Neural cell (in vitro differentiated cells): Measurements from ENCODE around the gene ICA1L.

Experiments used
- EP300 ChIP-seq: fragments of 450-650 bp; conservative IDR thresholded peaks from 2 replicates; pipeline ENCODE4 v1.6.1; 2014; ENCODE audit warnings: antibody characterized with exemption, mild to moderate bottlenecking, moderate library complexity; ENCODE audit not compliant: poor library complexity, severe bottlenecking
- EZH2 ChIP-seq: fragments of 200-600, 300-800 bp; shearing (Covaris generic), sonication (generic); IDR thresholded peaks from 2 replicates; pipeline ENCODE4 v1.6.1; 2014; ENCODE audit warnings: antibody characterized with exemption, low read length, borderline replicate concordance, mild to moderate bottlenecking; ENCODE audit not compliant: insufficient read depth, poor library complexity, severe bottlenecking
- POLR2AphosphoS5 ChIP-seq: IDR thresholded peaks from 2 replicates; pipeline ENCODE4 v1.6.1; 2012
- REST ChIP-seq: IDR thresholded peaks from 2 replicates; pipeline ENCODE4 v1.6.1; 2012; ENCODE audit warnings: borderline replicate concordance
- SMC3 ChIP-seq: fragments of 450-650 bp; conservative IDR thresholded peaks from 2 replicates; pipeline ENCODE4 v1.6.1; 2014; ENCODE audit warnings: antibody characterized with exemption, mild to moderate bottlenecking, moderate library complexity; ENCODE audit not compliant: poor library complexity
- TF ChIP-seq, protein P1 (sequence below): fragments of 450-650 bp; IDR thresholded peaks from 2 replicates; pipeline ENCODE4 v1.5.1; 2014; ENCODE audit warnings: antibody characterized with exemption, mild to moderate bottlenecking, moderate library complexity; ENCODE audit not compliant: poor library complexity, severe bottlenecking

DNA sequence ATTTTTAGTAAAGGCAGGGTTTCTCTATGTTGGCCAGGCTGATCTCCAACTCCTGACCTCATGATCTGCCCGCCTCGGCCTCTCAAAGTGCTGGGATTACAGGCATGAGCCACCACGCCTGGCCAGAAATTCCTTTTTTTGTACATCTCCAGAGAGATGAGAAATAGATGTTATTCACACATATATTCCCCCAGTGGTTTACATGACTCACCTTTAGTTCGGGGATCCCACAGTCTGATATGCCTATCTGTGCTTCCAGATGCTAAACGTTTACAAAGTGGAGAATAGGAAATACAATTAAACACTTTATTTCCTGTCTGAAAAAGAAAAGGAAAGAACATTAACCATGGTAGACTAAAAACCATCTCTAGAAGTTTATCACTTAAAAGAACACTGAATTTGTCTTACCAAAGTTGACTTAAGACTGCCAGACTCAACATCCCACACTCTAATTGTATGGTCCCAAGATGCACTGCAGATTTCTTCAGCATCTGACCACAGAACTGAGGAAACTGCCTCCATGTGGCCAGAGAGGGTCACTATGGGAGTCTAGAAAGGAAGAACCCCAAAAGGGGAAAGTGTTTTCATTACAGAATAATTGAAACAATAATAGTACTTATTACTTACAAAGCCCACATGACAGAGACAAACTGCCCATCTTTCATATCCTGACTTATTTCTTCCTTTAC, 12.6 kb upstream of the ICA1L start:
- TF ChIP-seq, protein P1, sequence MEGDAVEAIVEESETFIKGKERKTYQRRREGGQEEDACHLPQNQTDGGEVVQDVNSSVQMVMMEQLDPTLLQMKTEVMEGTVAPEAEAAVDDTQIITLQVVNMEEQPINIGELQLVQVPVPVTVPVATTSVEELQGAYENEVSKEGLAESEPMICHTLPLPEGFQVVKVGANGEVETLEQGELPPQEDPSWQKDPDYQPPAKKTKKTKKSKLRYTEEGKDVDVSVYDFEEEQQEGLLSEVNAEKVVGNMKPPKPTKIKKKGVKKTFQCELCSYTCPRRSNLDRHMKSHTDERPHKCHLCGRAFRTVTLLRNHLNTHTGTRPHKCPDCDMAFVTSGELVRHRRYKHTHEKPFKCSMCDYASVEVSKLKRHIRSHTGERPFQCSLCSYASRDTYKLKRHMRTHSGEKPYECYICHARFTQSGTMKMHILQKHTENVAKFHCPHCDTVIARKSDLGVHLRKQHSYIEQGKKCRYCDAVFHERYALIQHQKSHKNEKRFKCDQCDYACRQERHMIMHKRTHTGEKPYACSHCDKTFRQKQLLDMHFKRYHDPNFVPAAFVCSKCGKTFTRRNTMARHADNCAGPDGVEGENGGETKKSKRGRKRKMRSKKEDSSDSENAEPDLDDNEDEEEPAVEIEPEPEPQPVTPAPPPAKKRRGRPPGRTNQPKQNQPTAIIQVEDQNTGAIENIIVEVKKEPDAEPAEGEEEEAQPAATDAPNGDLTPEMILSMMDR: no peak
- TF ChIP-seq POLR2AphosphoS5 (no peak), EP300 (no peak), SMC3 (no peak), EZH2 (no peak), REST (no peak)
